ENCODE data around the gene IVL. TPM values are rescaled to one million over a fixed set of nuclear protein-coding genes. Genes with fewer than 3 reads are reported as not detected.

The IVL gene
- total and polyA plus RNA-seq, 11 donors, result 0.03 TPM; not detected in 10

- TF ChIP-seq, protein P1, sequence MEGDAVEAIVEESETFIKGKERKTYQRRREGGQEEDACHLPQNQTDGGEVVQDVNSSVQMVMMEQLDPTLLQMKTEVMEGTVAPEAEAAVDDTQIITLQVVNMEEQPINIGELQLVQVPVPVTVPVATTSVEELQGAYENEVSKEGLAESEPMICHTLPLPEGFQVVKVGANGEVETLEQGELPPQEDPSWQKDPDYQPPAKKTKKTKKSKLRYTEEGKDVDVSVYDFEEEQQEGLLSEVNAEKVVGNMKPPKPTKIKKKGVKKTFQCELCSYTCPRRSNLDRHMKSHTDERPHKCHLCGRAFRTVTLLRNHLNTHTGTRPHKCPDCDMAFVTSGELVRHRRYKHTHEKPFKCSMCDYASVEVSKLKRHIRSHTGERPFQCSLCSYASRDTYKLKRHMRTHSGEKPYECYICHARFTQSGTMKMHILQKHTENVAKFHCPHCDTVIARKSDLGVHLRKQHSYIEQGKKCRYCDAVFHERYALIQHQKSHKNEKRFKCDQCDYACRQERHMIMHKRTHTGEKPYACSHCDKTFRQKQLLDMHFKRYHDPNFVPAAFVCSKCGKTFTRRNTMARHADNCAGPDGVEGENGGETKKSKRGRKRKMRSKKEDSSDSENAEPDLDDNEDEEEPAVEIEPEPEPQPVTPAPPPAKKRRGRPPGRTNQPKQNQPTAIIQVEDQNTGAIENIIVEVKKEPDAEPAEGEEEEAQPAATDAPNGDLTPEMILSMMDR (IDR thresholded peaks at IDR 0.05), result no peak
- no peak for TF ChIP-seq POLR2A (IDR thresholded peaks at IDR 0.05)
- H3K36me3 ChIP-seq, result no peaks in the 10 kb centered on the region
- intact Hi-C loops (cut with DNase I), result no loop called here
- H3K27me3 ChIP-seq, result peaks cover 0 to 7% (median 0%) of the 10 kb centered on the region in 9 donors
- H3K4me3 ChIP-seq, result no peak overlapping the region
- ATAC-seq, result no peak
- no peak overlapping the region for H3K27ac ChIP-seq
- no peaks in the 10 kb centered on the region for H3K9me3 ChIP-seq
- H3K4me1 ChIP-seq, result no peaks in the 10 kb centered on the region
- DNase-seq, result no peak
Observed at GRCh38 chr1:152864443-152864842, 43.9 kb upstream of the IVL start.

- TF ChIP-seq POLR2A (IDR thresholded peaks at IDR 0.05), result no peak
- TF ChIP-seq, protein P1 (IDR thresholded peaks at IDR 0.05), result no peak
- no peaks in the 10 kb centered on the region for H3K36me3 ChIP-seq
- H3K27me3 ChIP-seq, result peaks cover 0 to 7% (median 0%) of the 10 kb centered on the region in 9 donors
- DNase-seq, result no peak
- 62 to 70% (median 66%) methylated on average over 2 of the region's 2 CpGs for WGBS, 4 donors
- H3K4me1 ChIP-seq, result no peaks in the 10 kb centered on the region
- H3K27ac ChIP-seq, result no peak overlapping the region
- ATAC-seq, result no peak
- H3K4me3 ChIP-seq, result no peak overlapping the region
- no peaks in the 10 kb centered on the region for H3K9me3 ChIP-seq
- intact Hi-C loops (cut with DNase I), result loop anchor here in 1 of 10 donors (5.0 kb wide), 1 partner anchor 356 kb away; no protein-coding TSS in a partner anchor
Observed at GRCh38 chr1:152866321-152866720, 42.0 kb upstream of the IVL start.

DNA sequence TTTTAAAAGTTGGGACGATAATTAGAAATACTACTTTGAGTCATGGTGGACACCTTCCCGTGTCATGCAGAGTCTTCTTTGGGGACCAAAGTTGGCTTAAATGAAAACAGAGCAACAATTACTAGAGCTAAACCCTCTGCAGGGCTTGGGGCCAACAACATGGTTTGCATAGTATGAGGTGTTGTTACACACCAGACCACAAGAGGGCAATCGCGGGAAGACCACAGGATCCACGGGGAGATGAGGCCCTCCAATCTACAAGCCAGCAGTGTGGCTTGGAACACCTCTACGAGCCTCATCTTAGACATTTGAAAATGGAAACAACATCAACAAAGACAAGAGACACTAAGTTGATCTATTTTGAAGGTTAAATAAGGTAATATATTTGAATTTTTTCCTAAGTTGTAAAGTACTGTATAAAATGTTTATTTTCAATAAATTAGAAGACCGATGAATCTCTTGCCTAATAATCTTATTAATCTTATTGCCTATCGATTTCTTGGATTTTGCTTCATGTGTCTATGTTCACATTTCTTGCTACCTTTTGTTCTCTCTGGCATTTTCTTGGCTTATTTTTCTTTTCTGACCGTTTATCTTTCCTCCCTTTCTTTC lies 38.4 kb upstream of the IVL start:
- peak in 4 of 5 donors; percentile 29 to 50 (median 36) for DNase-seq
- Histone ChIP-seq H3K4me1 (no peaks in the 10 kb centered on the region), H3K4me3 (no peak overlapping the region), H3K9me3 (no peaks in the 10 kb centered on the region), H3K27ac (no peak overlapping the region), H3K36me3 (no peaks in the 10 kb centered on the region), H3K27me3 (peaks cover 0 to 6% (median 0%) of the 10 kb centered on the region in 9 donors)
- 30 to 37% (median 32%) methylated on average over 9 of the region's 9 CpGs for WGBS, 4 donors
- intact Hi-C loops (cut with DNase I), result loop anchor here in 5 of 10 donors (2.0 to 10.0 kb wide), 3 partner anchors 352 to 355 kb away; no protein-coding TSS in a partner anchor
- no peak for TF ChIP-seq POLR2A (IDR thresholded peaks at IDR 0.05)
- TF ChIP-seq, protein P1 (IDR thresholded peaks at IDR 0.05), result peak; percentile 22 to 76 (median 66)
- peak in 2 of 4 donors; percentile 42 to 60 for ATAC-seq

GRCh38 chr1:152870831-152871730 lies 37.3 kb upstream of the IVL start:
- Histone ChIP-seq H3K4me1 (no peaks in the 10 kb centered on the region), H3K4me3 (no peak overlapping the region), H3K9me3 (no peaks in the 10 kb centered on the region), H3K36me3 (no peaks in the 10 kb centered on the region), H3K27me3 (peaks cover 0 to 6% (median 0%) of the 10 kb centered on the region in 9 donors), H3K27ac (no peak overlapping the region)
- DNase-seq, result no peak
- intact Hi-C loops (cut with DNase I), result loop anchor here in 3 of 10 donors (5.0 to 10.0 kb wide), 2 partner anchors 351 to 354 kb away; no protein-coding TSS in a partner anchor
- no peak for ATAC-seq
- TF ChIP-seq POLR2A (IDR thresholded peaks at IDR 0.05), result no peak
- TF ChIP-seq, protein P1 (IDR thresholded peaks at IDR 0.05), result peak in 4 of 12 donors; percentile 8 to 18 (median 14)
- WGBS, 4 donors, result 39 to 57% (median 40%) methylated on average over 17 of the region's 17 CpGs
